KMS-11 (cell line): Measurements from ENCODE around the gene GALNT3.

Experiments used
- H2AFZ ChIP-seq: fragments of 200-600 bp; sonication (generic); 2 replicates; pipeline ENCODE4 v1.6.1; 2016; ENCODE audit warnings: antibody characterized with exemption, mixed run types, low read depth
- H3K27ac ChIP-seq: fragments of 200-600 bp; sonication (generic); 2 replicates; pipeline ENCODE4 v1.6.1; 2016; ENCODE audit warnings: mild to moderate bottlenecking, mixed run types
- H3K27me3 ChIP-seq: fragments of 200-600 bp; sonication (generic); 2 replicates; pipeline ENCODE4 v1.6.1; 2017; ENCODE audit warnings: mild to moderate bottlenecking, low read depth, mixed run types, moderate library complexity; ENCODE audit not compliant: insufficient read depth
- H3K36me3 ChIP-seq: fragments of 200-600 bp; sonication (generic); 2 replicates; pipeline ENCODE4 v1.6.1; 2017; ENCODE audit warnings: mild to moderate bottlenecking, mixed run types; ENCODE audit not compliant: insufficient read depth
- H3K4me1 ChIP-seq: fragments of 200-600 bp; sonication (generic); 2 replicates; pipeline ENCODE4 v1.6.1; 2016; ENCODE audit warnings: mild to moderate bottlenecking, low read depth, mixed run types; ENCODE audit not compliant: poor library complexity, severe bottlenecking
- H3K4me2 ChIP-seq: fragments of 200-600 bp; sonication (generic); 2 replicates; pipeline ENCODE4 v1.7.0; 2016; ENCODE audit warnings: mild to moderate bottlenecking, mixed run types
- H3K4me3 ChIP-seq: fragments of 200-600 bp; sonication (generic); IDR thresholded peaks from 2 replicates; pipeline ENCODE4 v1.6.1; 2017; ENCODE audit warnings: low read depth, low read length, mixed read lengths; ENCODE audit not compliant: insufficient read depth
- H3K79me2 ChIP-seq: fragments of 200-600 bp; sonication (generic); 2 replicates; pipeline ENCODE4 v1.6.1; 2016; ENCODE audit warnings: low read depth, mixed run types; ENCODE audit not compliant: insufficient read depth
- H3K9ac ChIP-seq: fragments of 200-600 bp; sonication (generic); 2 replicates; pipeline ENCODE4 v1.6.1; 2016; ENCODE audit warnings: mild to moderate bottlenecking, mixed run types
- H4K20me1 ChIP-seq: fragments of 200-600 bp; sonication (generic); 2 replicates; pipeline ENCODE4 v1.6.1; 2016; ENCODE audit warnings: mild to moderate bottlenecking, mixed run types; ENCODE audit not compliant: insufficient read depth
- CTCF ChIP-seq: fragments of 200-600 bp; sonication (generic); conservative IDR thresholded peaks from 2 replicates; pipeline ENCODE4 v1.6.1; 2017; ENCODE audit warnings: low read depth, mild to moderate bottlenecking, antibody characterized with exemption, low read length, moderate library complexity, mixed read lengths

Gene GALNT3

GRCh38 chr2:165796129-165796528 lies 2.1 kb upstream of the GALNT3 start:
- peaks cover 8% of the 10 kb centered on the region for H3K4me1 ChIP-seq
- TF ChIP-seq CTCF = no peak
- no peak overlapping the region for H3K4me2 ChIP-seq
- no peak overlapping the region for H2AFZ ChIP-seq
- H3K27ac ChIP-seq = no peak overlapping the region
- H4K20me1 ChIP-seq = no peaks in the 10 kb centered on the region
- H3K4me3 ChIP-seq = no peak overlapping the region
- H3K36me3 ChIP-seq = no peaks in the 10 kb centered on the region
- no peak overlapping the region for H3K9ac ChIP-seq
- H3K79me2 ChIP-seq = no peaks in the 10 kb centered on the region
- no peaks in the 10 kb centered on the region for H3K27me3 ChIP-seq

DNA sequence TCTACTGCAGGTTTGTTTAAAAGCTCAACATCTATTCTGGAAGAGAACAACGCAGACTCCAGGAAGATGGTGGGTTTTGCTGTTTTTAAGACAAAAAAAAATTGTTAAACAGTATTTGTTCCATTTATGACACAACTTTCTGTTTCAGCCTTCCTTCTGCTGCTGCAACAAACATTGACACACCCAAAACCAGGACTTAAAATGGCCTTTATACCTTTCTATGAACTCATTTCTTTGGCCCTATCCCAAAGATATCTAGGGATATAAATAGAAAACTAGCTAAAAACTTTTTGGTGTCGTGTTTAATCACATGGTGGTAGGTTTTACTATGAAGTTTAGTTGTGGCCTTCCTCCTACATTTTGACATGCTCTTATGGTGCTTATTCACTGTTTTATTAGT lies 964 bp upstream of the GALNT3 start:
- Histone ChIP-seq H2AFZ (peak overlapping the region; percentile 96), H3K9ac (no peak overlapping the region), H3K27me3 (no peaks in the 10 kb centered on the region), H3K4me2 (peak overlapping the region; percentile 89), H3K4me1 (peaks cover 8% of the 10 kb centered on the region), H3K27ac (no peak overlapping the region), H3K36me3 (no peaks in the 10 kb centered on the region), H3K79me2 (no peaks in the 10 kb centered on the region), H4K20me1 (no peaks in the 10 kb centered on the region), H3K4me3 (no peak overlapping the region)
- TF ChIP-seq CTCF = no peak

- Histone ChIP-seq H3K27ac (peak overlapping the region; percentile 20; the same call in 1 of the 2 replicates), H3K36me3 (no peaks in the 10 kb centered on the region), H3K79me2 (no peaks in the 10 kb centered on the region), H4K20me1 (no peaks in the 10 kb centered on the region), H2AFZ (peak overlapping the region; percentile 96), H3K27me3 (no peaks in the 10 kb centered on the region), H3K4me1 (peaks cover 8% of the 10 kb centered on the region), H3K4me3 (peak overlapping the region; percentile 72), H3K9ac (peak overlapping the region; percentile 44; the same call in 1 of the 2 replicates), H3K4me2 (peak overlapping the region; percentile 89)
- TF ChIP-seq CTCF = no peak
These were observed 485 bp upstream of the GALNT3 start for GRCh38 chr2:165794536-165794928.

- H3K4me1 ChIP-seq = peaks cover 8% of the 10 kb centered on the region
- H4K20me1 ChIP-seq = no peaks in the 10 kb centered on the region
- H3K27me3 ChIP-seq = no peaks in the 10 kb centered on the region
- no peak overlapping the region for H3K4me3 ChIP-seq
- no peaks in the 10 kb centered on the region for H3K36me3 ChIP-seq
- no peak overlapping the region for H3K27ac ChIP-seq
- TF ChIP-seq CTCF = no peak
- peak overlapping the region; percentile 89 for H3K4me2 ChIP-seq
- no peak overlapping the region for H3K9ac ChIP-seq
- no peaks in the 10 kb centered on the region for H3K79me2 ChIP-seq
- peak overlapping the region; percentile 96; the same call in 1 of the 2 replicates for H2AFZ ChIP-seq
These were observed 777 bp downstream of the GALNT3 start for GRCh38 chr2:165793161-165793778.
